GM23248 (cell line): ENCODE results near the gene NEURL2. TPM values are rescaled to one million over a fixed set of nuclear protein-coding genes. Genes with fewer than 3 reads are reported as not detected.

Experiments
- DNase-seq: peaks from one replicate; pipeline ENCODE4 v3.0.0-alpha.2; 2015
- H2AFZ ChIP-seq: fragments of 200-600 bp; sonication (generic); 2 replicates; pipeline ENCODE4 v1.6.1; 2016; ENCODE audit warnings: antibody characterized with exemption
- H3F3A ChIP-seq: fragments of 200-600 bp; sonication (generic); 2 replicates; pipeline ENCODE4 v1.6.1; 2016; ENCODE audit warnings: mild to moderate bottlenecking, antibody characterized with exemption, mixed run types; ENCODE audit not compliant: insufficient read depth
- H3K27ac ChIP-seq: fragments of 200-600 bp; sonication (generic); 2 replicates; pipeline ENCODE4 v1.5.1; 2016; ENCODE audit warnings: mild to moderate bottlenecking
- H3K27me3 ChIP-seq: fragments of 200-600 bp; sonication (generic); replicated peaks from 2 replicates; pipeline ENCODE4 v1.6.1; 2016; ENCODE audit warnings: mild to moderate bottlenecking; ENCODE audit not compliant: insufficient read depth
- H3K36me3 ChIP-seq: fragments of 200-600 bp; sonication (generic); 2 replicates; pipeline ENCODE4 v1.6.1; 2016; ENCODE audit warnings: low read depth, mild to moderate bottlenecking
- H3K4me1 ChIP-seq: fragments of 200-600 bp; sonication (generic); 2 replicates; pipeline ENCODE4 v1.6.1; 2016; ENCODE audit warnings: mild to moderate bottlenecking; ENCODE audit not compliant: insufficient read depth
- H3K4me2 ChIP-seq: fragments of 200-600 bp; sonication (generic); one replicate; pipeline ENCODE4 v1.6.1; 2016; ENCODE audit warnings: mild to moderate bottlenecking; ENCODE audit not compliant: unreplicated experiment
- H3K4me3 ChIP-seq: fragments of 200-600 bp; sonication (generic); 2 replicates; pipeline ENCODE4 v1.5.1; 2016; ENCODE audit warnings: mild to moderate bottlenecking
- H3K79me2 ChIP-seq: fragments of 200-600 bp; sonication (generic); 2 replicates; pipeline ENCODE4 v1.6.1; 2016; ENCODE audit warnings: mild to moderate bottlenecking; ENCODE audit not compliant: insufficient read depth
- H3K9ac ChIP-seq: fragments of 200-600 bp; sonication (generic); 2 replicates; pipeline ENCODE4 v1.6.1; 2016; ENCODE audit warnings: mild to moderate bottlenecking
- H3K9me2 ChIP-seq: fragments of 200-600 bp; sonication (generic); 2 replicates; pipeline ENCODE4 v1.6.1; 2016; ENCODE audit warnings: mixed run types, mild to moderate bottlenecking, moderate library complexity; ENCODE audit not compliant: insufficient read depth
- H3K9me3 ChIP-seq: fragments of 200-600 bp; sonication (generic); one replicate; pipeline ENCODE4 v1.6.1; 2017; ENCODE audit warnings: low read depth
- H4K20me1 ChIP-seq: fragments of 200-600 bp; sonication (generic); 2 replicates; pipeline ENCODE4 v1.6.0; 2016; ENCODE audit not compliant: insufficient read depth
- EZH2 ChIP-seq: fragments of 200-600 bp; sonication (generic); IDR thresholded peaks from 2 replicates; pipeline ENCODE4 v1.6.1; 2018; ENCODE audit warnings: antibody characterized with exemption, mild to moderate bottlenecking; ENCODE audit not compliant: insufficient read depth, poor library complexity, severe bottlenecking
- EZH2phosphoT487 ChIP-seq: fragments of 200-600 bp; sonication (generic); IDR thresholded peaks from 2 replicates; pipeline ENCODE4 v1.6.1; 2018; ENCODE audit warnings: antibody characterized with exemption, moderate library complexity, mild to moderate bottlenecking, low read depth; ENCODE audit not compliant: insufficient read depth
- WGBS, 2 experiments: methylation state at CpG; one replicate each; pipeline ENCODE4 v1.1.6; 2015 to 2017; ENCODE audit warnings: low lambda C conversion rate in 2 of 2, low coverage in 1 of 2; ENCODE audit errors: missing lambda C conversion rate in 2 of 2; 5-methylcytosine and 5-hydroxymethylcytosine counted together
- in situ Hi-C: fragments of 300-500 bp; cut with MboI; formaldehyde crosslinking; loops from 2 replicates; pipeline ENCODE4 v1.15.0; 2020
- polyA plus RNA-seq: library from polyadenylated mRNA; unstranded; fragments of >200 nt; fragmentation: Nextera tagmentation; extraction: Ambion mirVana; gene quantifications from 2 replicates; pipeline ENCODE4 v1.2.1, GENCODE V29; 2016
- total RNA-seq: library from RNA; depleted of rRNA; stranded (reverse); fragments of >200 nt; shearing (Covaris generic); gene quantifications from 2 replicates; pipeline ENCODE4 v1.2.3, GENCODE V29; 2014

The NEURL2 gene
- total and polyA plus RNA-seq, 2 experiments from 2014 or later, result 2.1 to 4.3 TPM

DNA sequence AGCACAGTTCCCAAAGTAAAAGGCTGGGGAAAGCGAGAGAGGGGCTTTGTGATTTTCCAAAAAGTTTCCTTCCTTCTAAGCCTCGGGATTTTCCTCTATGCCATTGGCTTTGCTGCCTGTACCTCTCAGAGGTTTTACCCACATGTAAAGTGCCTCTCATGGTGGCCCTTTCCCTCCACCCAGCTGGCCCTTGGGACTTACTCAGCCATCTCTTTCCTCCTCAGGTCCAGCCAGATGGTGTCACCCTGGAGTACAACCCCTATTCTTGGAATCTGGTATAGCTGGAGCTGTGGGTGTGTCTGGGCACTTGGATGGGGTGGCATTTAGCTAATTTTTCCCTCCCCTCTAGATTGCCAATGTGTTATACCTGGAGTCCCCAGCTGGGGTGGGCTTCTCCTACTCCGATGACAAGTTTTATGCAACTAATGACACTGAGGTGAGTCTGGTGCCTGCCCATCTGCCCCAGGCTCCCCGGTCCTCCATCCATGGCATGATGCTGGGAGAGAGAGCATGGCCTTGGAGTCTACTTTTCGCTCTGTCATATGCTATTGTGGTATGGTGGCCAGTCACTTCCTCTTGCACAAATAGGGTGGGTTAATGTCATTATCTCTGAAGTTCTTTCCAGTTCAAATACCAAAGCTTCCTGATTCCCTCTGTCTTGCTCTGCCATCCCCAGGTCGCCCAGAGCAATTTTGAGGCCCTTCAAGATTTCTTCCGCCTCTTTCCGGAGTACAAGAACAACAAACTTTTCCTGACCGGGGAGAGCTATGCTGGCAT is 1.2 kb upstream of the NEURL2 start:
- Histone ChIP-seq H3K9me3 (no peaks in the 10 kb centered on the region), H3K9ac (peak overlapping the region; percentile 85), H3F3A (no peaks in the 10 kb centered on the region), H3K4me1 (no peaks in the 10 kb centered on the region; the same call in 1 of the 2 replicates), H3K9me2 (no peaks in the 10 kb centered on the region), H3K4me3 (peak overlapping the region; percentile 78), H3K36me3 (peaks cover 14% of the 10 kb centered on the region; the same call in 1 of the 2 replicates), H3K27me3 (no peaks in the 10 kb centered on the region), H3K4me2 (peak overlapping the region; percentile 75), H3K27ac (no peak overlapping the region), H4K20me1 (no peaks in the 10 kb centered on the region), H2AFZ (no peak overlapping the region), H3K79me2 (peaks cover 23% of the 10 kb centered on the region; the same call in 1 of the 2 replicates)
- no peak for TF ChIP-seq EZH2
- no peak for TF ChIP-seq EZH2phosphoT487
- in situ Hi-C loops, result no loop called here
- 65 to 70% methylated on average over 9 of the region's 9 CpGs for WGBS, 2 experiments
- DNase-seq, result peak; percentile 73

DNA sequence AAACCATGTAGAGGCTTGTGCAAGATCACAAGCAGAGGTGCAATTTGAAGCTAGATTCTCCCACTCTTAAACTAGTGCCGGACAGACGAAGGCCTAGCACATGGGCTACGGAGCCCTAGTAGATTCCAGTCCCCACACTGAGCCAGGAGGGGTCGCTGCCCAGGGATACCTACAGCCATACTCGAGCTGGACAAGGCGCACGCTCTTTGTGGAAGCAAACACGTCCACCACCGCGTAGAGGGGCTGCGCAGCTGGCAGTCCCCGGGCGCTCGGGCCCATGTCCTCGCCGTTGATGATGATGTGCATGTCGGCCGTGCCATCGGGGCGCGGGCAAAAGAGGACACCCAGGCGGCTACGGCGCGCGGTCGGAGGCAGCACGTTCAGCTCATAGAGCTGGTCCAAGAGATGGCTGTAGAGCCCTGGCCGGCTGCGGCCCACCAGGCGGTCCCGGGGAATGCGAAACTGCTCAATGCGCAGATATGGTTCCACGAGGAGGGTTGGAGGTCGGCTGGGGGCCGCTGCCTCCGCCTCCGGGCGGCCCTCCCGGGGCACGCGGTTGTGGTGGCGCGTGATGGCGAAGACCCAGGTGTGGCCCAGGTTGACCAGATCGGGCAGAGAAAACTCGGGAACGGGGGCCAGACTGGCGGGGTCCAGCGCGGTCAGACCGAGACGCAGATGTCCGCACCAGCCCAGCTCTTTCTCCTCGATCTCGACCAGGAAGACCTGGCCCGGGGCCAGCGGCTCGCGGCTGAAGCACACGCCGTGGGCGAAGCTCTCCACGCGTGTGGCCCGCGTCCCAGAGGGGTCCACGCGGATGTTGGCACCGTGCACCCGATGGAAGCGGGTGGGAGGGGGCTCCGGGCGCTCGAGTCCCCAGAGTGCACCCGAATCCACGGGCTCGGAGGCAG is 677 bp downstream of the NEURL2 start:
- H3K27me3 ChIP-seq, result no peaks in the 10 kb centered on the region
- in situ Hi-C loops, result no loop called here
- 5 to 6% methylated on average over 51 to 72 of the region's 79 CpGs for WGBS, 2 experiments
- H3K4me1 ChIP-seq, result peaks cover 4% of the 10 kb centered on the region
- no peak for TF ChIP-seq EZH2
- TF ChIP-seq EZH2phosphoT487, result no peak
- no peaks in the 10 kb centered on the region for H3K9me2 ChIP-seq
- H3K9me3 ChIP-seq, result no peaks in the 10 kb centered on the region
- H3K36me3 ChIP-seq, result 0 out of 2 replicates have a peak, but pooled peaks cover under 1% of the 10 kb centered on the region
- DNase-seq, result peak; percentile 83
- peaks cover 1% of the 10 kb centered on the region; the same call in 1 of the 2 replicates for H4K20me1 ChIP-seq
- peaks cover 3% of the 10 kb centered on the region for H3F3A ChIP-seq
- H3K4me3 ChIP-seq, result peak overlapping the region; percentile 78
- H3K27ac ChIP-seq, result peak overlapping the region; percentile 52
- H3K9ac ChIP-seq, result peak overlapping the region; percentile 85
- H3K4me2 ChIP-seq, result peak overlapping the region; percentile 75
- peaks cover 23% of the 10 kb centered on the region; the same call in 1 of the 2 replicates for H3K79me2 ChIP-seq
- H2AFZ ChIP-seq, result peak overlapping the region; percentile 81

DNA sequence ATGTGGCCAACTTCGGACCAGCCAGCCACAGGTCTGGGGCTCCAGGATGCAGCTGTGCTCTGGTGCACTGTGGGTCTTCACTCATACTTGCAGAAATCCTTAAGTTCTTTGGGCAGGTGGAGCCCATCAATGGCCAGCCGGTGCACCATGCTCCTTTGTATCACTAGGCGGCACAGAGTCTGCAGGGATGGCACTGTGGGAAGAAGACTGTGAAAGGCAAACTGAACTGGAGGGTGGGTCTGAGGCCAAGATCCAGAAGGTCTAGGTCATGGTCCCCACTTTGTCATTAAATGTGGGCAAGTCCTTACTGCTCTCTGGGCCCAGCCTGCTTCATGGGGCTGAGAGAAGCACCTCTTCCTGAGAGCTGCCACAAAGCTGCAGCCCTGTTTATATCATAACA is 2.3 kb downstream of the NEURL2 start:
- no peak overlapping the region for H3K27ac ChIP-seq
- H2AFZ ChIP-seq, result no peak overlapping the region
- H3K4me3 ChIP-seq, result no peak overlapping the region
- H3K9me3 ChIP-seq, result no peaks in the 10 kb centered on the region
- DNase-seq, result no peak
- no peak overlapping the region for H3K4me2 ChIP-seq
- no peaks in the 10 kb centered on the region for H3K36me3 ChIP-seq
- in situ Hi-C loops, result no loop called here
- H3K9ac ChIP-seq, result no peak overlapping the region
- H3K79me2 ChIP-seq, result peaks cover 19% of the 10 kb centered on the region; the same call in 1 of the 2 replicates
- no peaks in the 10 kb centered on the region for H3K9me2 ChIP-seq
- peaks cover 10% of the 10 kb centered on the region for H3F3A ChIP-seq
- H4K20me1 ChIP-seq, result peaks cover 3% of the 10 kb centered on the region; the same call in 1 of the 2 replicates
- H3K4me1 ChIP-seq, result peaks cover 10% of the 10 kb centered on the region
- H3K27me3 ChIP-seq, result no peaks in the 10 kb centered on the region
- WGBS, 2 experiments, result 71 to 78% methylated on average over 3 of the region's 3 CpGs
- no peak for TF ChIP-seq EZH2
- TF ChIP-seq EZH2phosphoT487, result no peak

DNA sequence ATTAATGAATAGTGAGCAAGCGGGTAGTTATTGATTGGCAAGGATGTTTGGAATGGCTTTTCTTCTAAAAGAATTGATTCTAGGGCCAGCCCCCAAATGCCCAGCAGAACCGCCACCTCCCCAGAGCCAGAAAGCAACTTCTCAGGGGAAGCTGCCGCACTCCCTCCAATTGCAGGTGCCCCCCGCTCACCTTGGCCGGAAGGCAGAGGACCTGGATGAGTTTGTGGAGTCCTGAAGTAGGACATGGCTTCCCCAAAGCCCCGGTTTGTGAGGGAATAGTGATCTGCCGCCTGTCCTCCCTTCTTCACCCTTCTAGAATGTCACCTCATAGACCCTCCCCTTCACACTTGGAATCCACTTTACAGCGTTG is 3.7 kb downstream of the NEURL2 start, which contains the start of gene SPATA25:
Gene SPATA25 (minus strand): TSS at position 277 of the 370 bp plus-strand sequence. CDS start 32 bp downstream, at position 245.
- Histone ChIP-seq H3K9me3 (no peaks in the 10 kb centered on the region), H3K27ac (no peak within 1 kb of the TSS), H4K20me1 (peaks cover 3% of the 10 kb centered on the region; the same call in 1 of the 2 replicates), H3K79me2 (peaks cover 16% of the 10 kb centered on the region), H3K27me3 (no peaks in the 10 kb centered on the region), H3K4me2 (no peak within 1 kb of the TSS), H3K4me3 (no peak within 1 kb of the TSS), H3K4me1 (peaks cover 10% of the 10 kb centered on the region), H3K9me2 (no peaks in the 10 kb centered on the region), H3F3A (peaks cover 10% of the 10 kb centered on the region), H3K9ac (no peak within 1 kb of the TSS), H2AFZ (no peak within 1 kb of the TSS), H3K36me3 (0 out of 2 replicates have a peak, but pooled peaks cover 2% of the 10 kb centered on the region)
- in situ Hi-C loops, result no loop called here
- TF ChIP-seq EZH2 (no peak), EZH2phosphoT487 (no peak)
- 93 to 95% methylated on average over 8 of the region's 8 CpGs for WGBS, 2 experiments
- no peak for DNase-seq
